Left ventricle myocardium inferior (tissue), 1 donor: ENCODE data around the gene PERM1. TPM values are rescaled to one million over a fixed set of nuclear protein-coding genes. Genes with fewer than 3 reads are reported as not detected.

Source experiments
- DNase-seq: peaks from one replicate; pipeline ENCODE4 v3.0.0-alpha.2; 2020
- H3K27ac ChIP-seq: fragments of 200-600 bp; replicated peaks from 2 replicates; pipeline ENCODE4 v1.8.0; 2021
- H3K27me3 ChIP-seq: fragments of 200-600 bp; 2 replicates; pipeline ENCODE4 v1.8.0; 2021; ENCODE audit warnings: low read depth
- H3K36me3 ChIP-seq: fragments of 200-600 bp; 2 replicates; pipeline ENCODE4 v1.8.0; 2021
- H3K4me1 ChIP-seq: fragments of 200-600 bp; 2 replicates; pipeline ENCODE4 v1.8.0; 2021
- H3K4me3 ChIP-seq: fragments of 200-600 bp; 2 replicates; pipeline ENCODE4 v1.8.0; 2021; ENCODE audit warnings: mild to moderate bottlenecking, moderate library complexity
- H3K9me3 ChIP-seq: fragments of 200-600 bp; replicated peaks from 2 replicates; pipeline ENCODE4 v1.8.0; 2021
- CTCF ChIP-seq: fragments of 200-600 bp; IDR thresholded peaks from 2 replicates; pipeline ENCODE4 v1.8.0; 2021; ENCODE audit warnings: antibody characterized with exemption, mild to moderate bottlenecking, borderline replicate concordance
- intact Hi-C: fragments of 100-400 bp; cut with micrococcal nuclease; formaldehyde crosslinking; loops from one replicate; pipeline ENCODE4 v1.11.0; 2022
- total RNA-seq: library from RNA; stranded (reverse); fragmentation: NEBNext Ultra II Directional; extraction: Animal tissue kit (Norgen Biotek cat#: 25700); gene quantifications from one replicate; pipeline ENCODE4 v1.2.1, GENCODE V29; 2021
- donor health status: DM: no; HTN: yes; CAD: no; lungs with severe emphysema.

The PERM1 gene
- total RNA-seq, 1 donor from 2014 or later = 160 TPM

- Histone ChIP-seq H3K27ac (no peak overlapping the region), H3K9me3 (no peaks in the 10 kb centered on the region), H3K4me1 (peaks cover 25% of the 10 kb centered on the region), H3K4me3 (no peak overlapping the region), H3K36me3 (no peaks in the 10 kb centered on the region), H3K27me3 (peaks cover 91% of the 10 kb centered on the region)
- no peak for TF ChIP-seq CTCF
- intact Hi-C loops = no loop called here
- DNase-seq = no peak
These were observed 46.7 kb downstream of the PERM1 start for GRCh38 chr1:934991-935750.

- H3K4me3 ChIP-seq = no peak overlapping the region
- TF ChIP-seq CTCF = no peak
- H3K27ac ChIP-seq = no peak overlapping the region
- intact Hi-C loops = no loop called here
- no peaks in the 10 kb centered on the region for H3K9me3 ChIP-seq
- H3K27me3 ChIP-seq = peaks cover 91% of the 10 kb centered on the region
- no peak for DNase-seq
- peaks cover 14% of the 10 kb centered on the region for H3K4me1 ChIP-seq
- H3K36me3 ChIP-seq = no peaks in the 10 kb centered on the region
These were observed 48.3 kb downstream of the PERM1 start for GRCh38 chr1:933603-933940.

DNA sequence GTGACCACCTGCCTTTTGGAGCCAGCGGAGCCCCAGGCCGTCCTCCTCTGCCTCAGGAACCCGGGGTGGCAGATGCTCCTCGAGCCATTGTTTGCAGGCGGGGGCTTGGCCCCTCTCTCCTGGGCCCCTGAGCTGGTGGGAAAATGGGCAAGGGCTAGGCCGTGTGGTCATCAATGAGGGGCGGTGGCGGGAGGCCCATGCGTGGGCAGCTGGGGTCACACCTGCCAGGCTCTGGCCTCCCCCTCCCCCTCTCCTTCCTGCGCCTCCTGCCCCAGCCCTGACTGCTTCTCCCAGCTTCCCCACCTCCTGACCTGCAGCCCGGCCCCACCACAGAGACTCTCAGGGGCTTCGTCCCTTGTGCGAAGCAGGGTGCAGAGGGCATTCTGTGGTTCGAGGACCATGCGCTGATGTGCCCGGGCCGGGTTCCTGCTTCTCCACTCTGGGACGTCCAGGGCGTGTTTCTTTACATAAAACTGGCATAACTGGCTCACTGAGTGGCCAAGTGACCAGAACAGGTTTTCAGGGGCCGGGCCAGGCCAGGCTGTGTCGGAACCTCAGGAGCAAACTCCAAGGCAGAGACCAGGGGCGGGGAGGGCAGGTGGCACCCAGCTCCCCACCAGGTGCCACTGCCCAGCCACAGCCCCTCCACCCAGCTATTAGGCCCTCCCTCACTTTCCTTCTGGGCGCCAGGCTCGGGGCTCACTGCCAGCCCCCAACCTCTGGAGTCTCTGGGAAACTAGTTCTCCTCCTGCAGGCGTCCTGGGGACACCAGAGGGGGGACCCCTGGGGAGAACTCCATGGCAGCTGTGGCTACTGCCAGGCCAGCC, 48.9 kb downstream of the PERM1 start:
- TF ChIP-seq CTCF = no peak
- H3K9me3 ChIP-seq = no peaks in the 10 kb centered on the region
- no peak overlapping the region for H3K4me3 ChIP-seq
- peaks cover 14% of the 10 kb centered on the region for H3K4me1 ChIP-seq
- H3K27ac ChIP-seq = no peak overlapping the region
- peaks cover 91% of the 10 kb centered on the region for H3K27me3 ChIP-seq
- no peaks in the 10 kb centered on the region for H3K36me3 ChIP-seq
- intact Hi-C loops = no loop called here
- no peak for DNase-seq

DNA sequence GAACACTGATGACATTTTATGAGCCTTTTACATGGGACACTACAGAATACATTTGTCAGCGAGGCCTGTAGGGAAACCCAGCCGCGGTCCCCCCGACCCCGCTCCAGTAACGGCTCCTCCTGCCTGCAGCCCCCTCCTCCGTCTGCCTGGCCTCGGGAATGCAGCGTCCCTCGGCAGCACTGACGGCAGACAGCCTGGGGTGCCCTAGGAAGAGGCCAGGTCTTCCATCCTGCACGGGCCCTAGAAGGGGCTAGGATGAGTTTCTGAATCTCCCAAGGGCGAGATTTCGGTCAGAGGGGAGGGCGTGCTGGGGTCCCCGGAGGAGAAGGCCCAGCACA, 49.8 kb downstream of the PERM1 start:
- no peak for TF ChIP-seq CTCF
- peaks cover 14% of the 10 kb centered on the region for H3K4me1 ChIP-seq
- no peak overlapping the region for H3K4me3 ChIP-seq
- H3K27ac ChIP-seq = no peak overlapping the region
- DNase-seq = no peak
- no peaks in the 10 kb centered on the region for H3K9me3 ChIP-seq
- no peaks in the 10 kb centered on the region for H3K36me3 ChIP-seq
- intact Hi-C loops = no loop called here
- H3K27me3 ChIP-seq = peaks cover 90% of the 10 kb centered on the region

DNA sequence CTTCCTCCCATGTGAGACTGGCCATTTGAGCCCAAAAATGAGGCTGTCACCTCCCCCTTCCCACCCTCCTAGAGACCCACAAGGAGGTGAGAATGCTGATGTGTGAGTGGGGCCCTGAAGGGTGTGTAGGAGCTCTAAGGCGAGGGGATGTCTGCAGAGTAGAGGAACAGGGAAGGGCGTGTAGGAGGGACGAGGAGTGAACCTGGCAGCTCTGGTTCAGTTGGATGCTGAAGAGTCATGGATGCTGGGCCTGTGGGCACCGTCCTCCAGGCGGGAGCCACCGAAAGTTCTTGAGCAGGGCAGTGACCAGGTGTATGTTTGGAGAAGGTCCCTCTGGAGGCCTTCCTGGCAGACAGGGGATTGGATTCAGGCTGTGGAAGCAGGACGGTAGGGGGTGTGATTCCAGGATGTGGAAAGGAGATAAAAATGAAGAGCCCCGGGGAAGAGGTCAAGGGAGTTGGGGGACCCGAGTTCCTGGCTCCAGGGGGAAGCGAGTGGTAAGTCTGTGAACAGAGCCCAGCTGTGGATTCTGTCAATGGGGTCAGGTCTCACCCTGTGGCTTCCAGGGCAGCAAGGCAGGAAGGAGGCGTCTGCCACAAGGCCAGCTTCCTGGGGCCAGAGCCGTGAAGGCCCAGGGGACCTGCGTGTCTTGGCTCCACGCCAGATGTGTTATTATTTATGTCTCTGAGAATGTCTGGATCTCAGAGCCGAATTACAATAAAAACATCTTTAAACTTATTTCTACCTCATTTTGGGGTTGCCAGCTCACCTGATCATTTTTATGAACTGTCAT, 50.3 kb downstream of the PERM1 start:
- Histone ChIP-seq H3K4me3 (no peak overlapping the region), H3K27me3 (peaks cover 90% of the 10 kb centered on the region), H3K36me3 (no peaks in the 10 kb centered on the region), H3K4me1 (peaks cover 14% of the 10 kb centered on the region), H3K9me3 (no peaks in the 10 kb centered on the region), H3K27ac (no peak overlapping the region)
- TF ChIP-seq CTCF = no peak
- DNase-seq = no peak
- intact Hi-C loops = no loop called here
